ENCODE data around the gene PLPP4.

DNA sequence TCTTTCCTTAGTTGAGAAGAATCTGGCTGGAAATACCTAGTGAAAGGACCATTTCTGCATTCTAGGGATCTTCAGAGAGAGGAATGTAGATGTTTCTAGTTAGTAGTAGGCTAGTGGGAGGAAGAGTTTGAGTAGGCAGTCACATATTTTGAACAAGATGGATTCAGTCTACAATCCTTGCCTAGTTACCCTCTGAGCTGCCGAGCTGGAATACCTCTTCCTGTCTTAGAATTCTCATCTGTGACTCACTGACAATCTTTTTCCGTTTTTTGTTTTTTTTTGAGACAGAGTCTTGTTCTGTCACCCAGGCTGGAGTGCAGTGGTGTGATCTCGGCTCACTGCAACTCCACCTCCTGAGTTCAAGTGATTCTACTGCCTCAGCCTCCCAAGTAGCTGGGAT lies 30.7 kb upstream of the PLPP4 start:
- TF ChIP-seq, protein P1, sequence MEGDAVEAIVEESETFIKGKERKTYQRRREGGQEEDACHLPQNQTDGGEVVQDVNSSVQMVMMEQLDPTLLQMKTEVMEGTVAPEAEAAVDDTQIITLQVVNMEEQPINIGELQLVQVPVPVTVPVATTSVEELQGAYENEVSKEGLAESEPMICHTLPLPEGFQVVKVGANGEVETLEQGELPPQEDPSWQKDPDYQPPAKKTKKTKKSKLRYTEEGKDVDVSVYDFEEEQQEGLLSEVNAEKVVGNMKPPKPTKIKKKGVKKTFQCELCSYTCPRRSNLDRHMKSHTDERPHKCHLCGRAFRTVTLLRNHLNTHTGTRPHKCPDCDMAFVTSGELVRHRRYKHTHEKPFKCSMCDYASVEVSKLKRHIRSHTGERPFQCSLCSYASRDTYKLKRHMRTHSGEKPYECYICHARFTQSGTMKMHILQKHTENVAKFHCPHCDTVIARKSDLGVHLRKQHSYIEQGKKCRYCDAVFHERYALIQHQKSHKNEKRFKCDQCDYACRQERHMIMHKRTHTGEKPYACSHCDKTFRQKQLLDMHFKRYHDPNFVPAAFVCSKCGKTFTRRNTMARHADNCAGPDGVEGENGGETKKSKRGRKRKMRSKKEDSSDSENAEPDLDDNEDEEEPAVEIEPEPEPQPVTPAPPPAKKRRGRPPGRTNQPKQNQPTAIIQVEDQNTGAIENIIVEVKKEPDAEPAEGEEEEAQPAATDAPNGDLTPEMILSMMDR (IDR thresholded peaks at IDR 0.05): no peak
- TF ChIP-seq POLR2A (IDR thresholded peaks at IDR 0.05) (no peak), POLR2AphosphoS5 (IDR thresholded peaks at IDR 0.05) (no peak)
